BE2C (cell line): ENCODE measurements around the gene ADCY2.

Experiments used
- DNase-seq: peaks from one replicate; pipeline ENCODE4 v3.0.0-alpha.2; 2020
- H3K27me3 ChIP-seq: fragments of 250-450 bp; sonication (Bioruptor Pico); 2 replicates; pipeline ENCODE4 v1.5.1; 2020; ENCODE audit warnings: mild to moderate bottlenecking
- H3K36me3 ChIP-seq: fragments of 250-450 bp; sonication (Bioruptor Pico); 2 replicates; pipeline ENCODE4 v1.5.1; 2020; ENCODE audit warnings: mild to moderate bottlenecking
- H3K4me1 ChIP-seq: fragments of 250-450 bp; sonication (Bioruptor Pico); 2 replicates; pipeline ENCODE4 v1.5.1; 2020
- H3K4me3 ChIP-seq: 2 replicates; pipeline ENCODE4 v1.5.1; 2011; ENCODE audit warnings: low read depth, low read length
- H3K9me3 ChIP-seq: fragments of 250-450 bp; sonication (Bioruptor Pico); 2 replicates; pipeline ENCODE4 v1.5.1; 2020
- CTCF ChIP-seq: IDR thresholded peaks from 2 replicates; pipeline ENCODE4 v1.5.1; 2012; ENCODE audit warnings: mild to moderate bottlenecking, low read depth, low read length

The ADCY2 gene

GRCh38 chr5:7789567-7789966 lies 393.6 kb downstream of the ADCY2 start:
- Histone ChIP-seq H3K4me1 (no peaks in the 10 kb centered on the region), H3K36me3 (no peaks in the 10 kb centered on the region), H3K9me3 (no peaks in the 10 kb centered on the region), H3K27me3 (no peaks in the 10 kb centered on the region), H3K4me3 (no peak overlapping the region)
- no peak for DNase-seq
- TF ChIP-seq CTCF: no peak

- no peak for TF ChIP-seq CTCF
- no peaks in the 10 kb centered on the region for H3K27me3 ChIP-seq
- no peaks in the 10 kb centered on the region for H3K4me1 ChIP-seq
- H3K4me3 ChIP-seq: no peak overlapping the region
- H3K36me3 ChIP-seq: no peaks in the 10 kb centered on the region
- no peak for DNase-seq
- H3K9me3 ChIP-seq: no peaks in the 10 kb centered on the region
Measured at GRCh38 chr5:7793895-7794294, 398.0 kb downstream of the ADCY2 start.

- no peak for DNase-seq
- Histone ChIP-seq H3K36me3 (no peaks in the 10 kb centered on the region), H3K4me1 (no peaks in the 10 kb centered on the region), H3K27me3 (no peaks in the 10 kb centered on the region), H3K9me3 (no peaks in the 10 kb centered on the region), H3K4me3 (no peak overlapping the region)
- no peak for TF ChIP-seq CTCF
Measured at GRCh38 chr5:7794311-7794710, 398.4 kb downstream of the ADCY2 start.

GRCh38 chr5:7794823-7795222 lies 398.9 kb downstream of the ADCY2 start:
- Histone ChIP-seq H3K4me1 (no peaks in the 10 kb centered on the region), H3K9me3 (no peaks in the 10 kb centered on the region), H3K27me3 (no peaks in the 10 kb centered on the region), H3K4me3 (no peak overlapping the region), H3K36me3 (no peaks in the 10 kb centered on the region)
- no peak for DNase-seq
- TF ChIP-seq CTCF: no peak

- no peak for TF ChIP-seq CTCF
- H3K4me1 ChIP-seq: no peaks in the 10 kb centered on the region
- no peak overlapping the region for H3K4me3 ChIP-seq
- no peaks in the 10 kb centered on the region for H3K9me3 ChIP-seq
- H3K27me3 ChIP-seq: no peaks in the 10 kb centered on the region
- H3K36me3 ChIP-seq: no peaks in the 10 kb centered on the region
- DNase-seq: no peak
Measured at GRCh38 chr5:7795306-7795705, 399.4 kb downstream of the ADCY2 start.

GRCh38 chr5:7801891-7802614 lies 406.1 kb downstream of the ADCY2 start:
- Histone ChIP-seq H3K36me3 (no peaks in the 10 kb centered on the region), H3K4me1 (no peaks in the 10 kb centered on the region), H3K9me3 (no peaks in the 10 kb centered on the region), H3K4me3 (no peak overlapping the region), H3K27me3 (no peaks in the 10 kb centered on the region)
- TF ChIP-seq CTCF: no peak
- DNase-seq: no peak
